ENCODE measurements around the gene TTLL11. TPM values are rescaled to one million over a fixed set of nuclear protein-coding genes. Genes with fewer than 3 reads are reported as not detected.

TTLL11 gene
- total RNA-seq, 1 donor from 2014 or later: 3.6 TPM

DNA sequence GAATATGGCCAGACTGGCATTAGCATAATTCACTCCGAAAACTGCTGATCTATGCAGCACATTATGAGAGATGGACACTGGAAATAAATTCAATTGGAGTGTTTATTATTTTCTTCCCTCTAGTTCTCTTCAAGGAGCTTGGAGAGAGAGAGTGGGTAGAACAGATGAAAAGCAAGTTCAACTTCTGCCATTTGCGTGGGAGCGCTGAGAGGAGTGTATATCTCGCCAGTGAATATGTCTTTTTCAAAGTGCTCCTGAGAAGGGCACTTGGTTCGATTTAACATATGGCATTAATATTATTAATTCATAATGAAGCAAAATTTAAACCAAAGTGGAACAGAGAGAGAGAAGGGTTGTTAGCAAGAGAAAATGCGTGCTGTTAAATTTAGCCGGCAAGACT, 227.2 kb downstream of the TTLL11 start:
- H3K9me3 Mint-ChIP-seq: peaks cover 4% of the 10 kb centered on the region
- POLR2A ChIA-PET: no interaction called here

DNA sequence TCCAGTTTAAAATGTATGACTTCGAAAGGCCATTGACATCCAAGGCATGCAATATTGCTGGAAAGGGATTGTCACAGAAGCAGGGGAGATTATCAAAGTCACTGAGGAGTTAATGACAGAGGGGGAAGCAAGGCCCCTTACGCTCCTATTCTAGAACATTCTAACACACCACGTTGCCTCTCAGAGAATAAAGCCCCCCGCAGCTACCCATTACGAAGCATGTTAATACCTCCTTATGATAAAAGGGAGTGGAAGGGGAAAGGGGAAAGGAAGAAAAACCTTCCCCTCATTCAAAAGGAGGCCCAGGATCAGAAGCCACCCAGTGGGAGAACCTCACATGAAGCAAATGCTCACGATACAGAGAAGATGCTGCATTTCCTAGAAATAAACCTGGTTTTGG, 228.0 kb downstream of the TTLL11 start:
- ATAC-seq (ENCODE audit: low read depth): no peak
- no peak for DNase-seq
- Mint-ChIP-seq H3K36me3 (ENCODE audit: low read depth) (peaks cover 2% of the 10 kb centered on the region), H3K4me1 (peaks cover 4% of the 10 kb centered on the region), H3K27ac (no peak overlapping the region), H3K4me3 (no peak overlapping the region), H3K27me3 (no peaks in the 10 kb centered on the region), H3K9me3 (peaks cover 4% of the 10 kb centered on the region)
- intact Hi-C loops (cut with micrococcal nuclease): no loop called here
- TF ChIP-seq, protein P1, sequence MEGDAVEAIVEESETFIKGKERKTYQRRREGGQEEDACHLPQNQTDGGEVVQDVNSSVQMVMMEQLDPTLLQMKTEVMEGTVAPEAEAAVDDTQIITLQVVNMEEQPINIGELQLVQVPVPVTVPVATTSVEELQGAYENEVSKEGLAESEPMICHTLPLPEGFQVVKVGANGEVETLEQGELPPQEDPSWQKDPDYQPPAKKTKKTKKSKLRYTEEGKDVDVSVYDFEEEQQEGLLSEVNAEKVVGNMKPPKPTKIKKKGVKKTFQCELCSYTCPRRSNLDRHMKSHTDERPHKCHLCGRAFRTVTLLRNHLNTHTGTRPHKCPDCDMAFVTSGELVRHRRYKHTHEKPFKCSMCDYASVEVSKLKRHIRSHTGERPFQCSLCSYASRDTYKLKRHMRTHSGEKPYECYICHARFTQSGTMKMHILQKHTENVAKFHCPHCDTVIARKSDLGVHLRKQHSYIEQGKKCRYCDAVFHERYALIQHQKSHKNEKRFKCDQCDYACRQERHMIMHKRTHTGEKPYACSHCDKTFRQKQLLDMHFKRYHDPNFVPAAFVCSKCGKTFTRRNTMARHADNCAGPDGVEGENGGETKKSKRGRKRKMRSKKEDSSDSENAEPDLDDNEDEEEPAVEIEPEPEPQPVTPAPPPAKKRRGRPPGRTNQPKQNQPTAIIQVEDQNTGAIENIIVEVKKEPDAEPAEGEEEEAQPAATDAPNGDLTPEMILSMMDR (IDR thresholded peaks at IDR 0.05): no peak
- ChIA-PET POLR2A (no interaction called here), CTCF (no interaction called here)

More for the DNA sequence above, 227.2 kb downstream of the TTLL11 start:
- Mint-ChIP-seq H3K27me3 (no peaks in the 10 kb centered on the region), H3K36me3 (ENCODE audit: low read depth) (peaks cover 2% of the 10 kb centered on the region), H3K4me3 (no peak overlapping the region), H3K27ac (no peak overlapping the region), H3K4me1 (no peaks in the 10 kb centered on the region)
- no peak for ATAC-seq (ENCODE audit: low read depth)
- DNase-seq: no peak
- intact Hi-C loops (cut with micrococcal nuclease): no loop called here
- TF ChIP-seq, protein P1 (IDR thresholded peaks at IDR 0.05): no peak
- CTCF ChIA-PET: no interaction called here

DNA sequence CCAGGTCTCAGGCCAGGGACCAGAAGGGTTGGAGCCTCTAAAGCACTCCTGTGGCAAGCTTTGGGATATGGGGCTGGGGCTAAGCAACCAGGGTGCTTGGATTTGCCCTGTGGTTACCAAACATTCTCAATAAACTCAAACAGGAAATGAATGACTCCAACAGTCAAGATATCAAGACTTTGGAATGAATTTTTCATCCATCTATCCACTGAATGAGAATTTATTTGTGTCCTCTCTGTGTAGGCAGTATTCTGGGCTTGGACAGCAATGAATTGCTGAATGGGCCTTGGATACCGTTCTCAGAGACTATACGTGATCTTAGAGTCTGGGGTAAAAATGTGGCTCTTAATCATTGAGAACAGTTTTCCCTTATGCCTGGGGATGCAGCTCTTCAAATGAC, 229.2 kb downstream of the TTLL11 start:
- ATAC-seq (ENCODE audit: low read depth) (no peak), DNase-seq (no peak)
- peaks cover 15% of the 10 kb centered on the region for H3K4me1 Mint-ChIP-seq
- TF ChIP-seq, protein P1 (IDR thresholded peaks at IDR 0.05): no peak
- CTCF ChIA-PET: no interaction called here
- intact Hi-C loops (cut with micrococcal nuclease): no loop called here
- POLR2A ChIA-PET: no interaction called here
- H3K36me3 Mint-ChIP-seq (ENCODE audit: low read depth): peaks cover 2% of the 10 kb centered on the region
- H3K27ac Mint-ChIP-seq: no peak overlapping the region
- no peak overlapping the region for H3K4me3 Mint-ChIP-seq
- peaks cover 4% of the 10 kb centered on the region for H3K9me3 Mint-ChIP-seq
- H3K27me3 Mint-ChIP-seq: no peaks in the 10 kb centered on the region

DNA sequence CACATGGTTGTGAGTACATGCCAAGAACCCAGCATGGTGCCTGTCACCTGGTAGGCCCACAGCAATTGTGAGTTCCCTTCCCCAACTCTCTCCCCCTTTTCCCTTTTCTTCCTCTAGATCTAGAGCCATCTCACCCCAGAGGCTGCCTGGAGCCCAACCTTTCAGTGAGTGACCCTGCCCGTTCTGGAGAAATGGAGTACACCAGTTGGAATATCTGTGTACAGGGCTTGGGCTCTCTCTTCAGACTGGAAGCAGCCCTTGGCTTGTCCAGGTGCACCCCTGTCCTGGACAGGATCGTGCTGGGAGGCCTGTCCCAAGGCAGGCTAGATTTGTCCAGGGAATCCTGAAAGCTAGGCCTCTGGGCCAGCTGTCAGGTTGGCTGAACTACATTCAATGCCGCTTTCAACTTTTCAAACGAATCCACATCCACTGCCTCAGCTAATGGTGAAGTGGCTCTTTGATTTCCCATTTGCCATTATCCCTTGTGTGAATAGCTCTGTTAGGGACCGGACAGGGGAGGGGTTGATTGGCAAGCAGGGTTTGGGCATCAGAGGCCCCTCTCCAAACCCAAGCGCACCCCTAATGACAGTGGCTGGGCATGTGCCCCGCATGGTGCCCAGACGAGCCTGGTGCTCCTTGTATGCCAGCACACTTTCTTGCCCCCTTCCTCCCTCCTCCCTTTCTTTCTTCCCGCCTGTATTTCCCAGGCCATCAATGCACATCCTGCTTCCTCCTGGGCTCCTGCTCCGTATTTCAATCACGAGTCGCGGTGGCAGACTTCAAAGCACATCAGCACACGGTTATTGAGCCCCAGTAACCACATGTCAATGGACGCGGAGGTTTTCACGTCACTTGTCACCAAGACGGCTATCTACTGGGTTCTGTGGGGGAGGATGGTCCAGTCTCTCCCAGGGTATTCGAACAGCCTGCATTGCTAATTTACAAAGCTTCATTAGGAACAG, 230.5 kb downstream of the TTLL11 start:
- ATAC-seq (ENCODE audit: low read depth) (no peak), DNase-seq (no peak)
- TF ChIP-seq, protein P1 (IDR thresholded peaks at IDR 0.05): no peak
- no peak overlapping the region for H3K27ac Mint-ChIP-seq
- intact Hi-C loops (cut with micrococcal nuclease): no loop called here
- no peak overlapping the region for H3K4me3 Mint-ChIP-seq
- H3K36me3 Mint-ChIP-seq (ENCODE audit: low read depth): no peaks in the 10 kb centered on the region
- ChIA-PET CTCF (no interaction called here), POLR2A (no interaction called here)
- no peaks in the 10 kb centered on the region for H3K27me3 Mint-ChIP-seq
- H3K9me3 Mint-ChIP-seq: no peaks in the 10 kb centered on the region
- H3K4me1 Mint-ChIP-seq: peaks cover 21% of the 10 kb centered on the region

DNA sequence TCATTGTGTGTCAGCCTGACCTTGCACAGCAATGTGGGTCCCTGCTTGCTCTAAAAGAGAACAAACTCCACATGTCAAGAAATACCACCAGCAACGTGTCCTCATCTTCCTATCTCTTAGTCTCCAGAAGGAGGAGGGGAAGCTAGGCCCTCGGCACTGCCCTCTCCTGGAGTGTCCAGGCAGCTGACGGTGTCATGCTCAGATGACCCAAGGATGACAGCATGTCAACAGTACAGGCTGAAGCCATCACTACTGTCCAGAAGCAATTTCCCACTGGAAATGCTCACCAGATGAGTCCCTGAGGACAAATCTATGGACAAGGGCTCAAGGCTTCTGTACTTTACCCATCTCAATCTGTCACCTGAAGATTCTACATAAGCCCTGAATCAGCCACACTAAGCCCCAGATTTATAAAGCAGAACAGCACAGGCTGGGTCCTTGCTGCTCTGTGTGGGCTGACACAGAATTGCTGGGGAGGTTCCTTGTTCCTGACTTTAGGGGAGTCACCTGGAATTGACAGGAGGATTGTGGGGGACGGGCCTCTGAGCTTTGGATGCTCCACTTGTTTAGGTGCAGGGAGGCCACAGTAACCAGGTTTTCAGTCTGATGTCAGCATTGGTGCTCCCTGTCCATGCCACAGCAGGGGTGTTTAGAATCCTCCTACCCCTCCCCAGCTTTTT, 231.5 kb downstream of the TTLL11 start:
- no peaks in the 10 kb centered on the region for H3K27me3 Mint-ChIP-seq
- TF ChIP-seq, protein P1 (IDR thresholded peaks at IDR 0.05): no peak
- peaks cover 21% of the 10 kb centered on the region for H3K4me1 Mint-ChIP-seq
- no peaks in the 10 kb centered on the region for H3K36me3 Mint-ChIP-seq (ENCODE audit: low read depth)
- DNase-seq (no peak), ATAC-seq (ENCODE audit: low read depth) (no peak)
- ChIA-PET POLR2A (no interaction called here), CTCF (no interaction called here)
- no peak overlapping the region for H3K27ac Mint-ChIP-seq
- H3K9me3 Mint-ChIP-seq: no peaks in the 10 kb centered on the region
- H3K4me3 Mint-ChIP-seq: no peak overlapping the region
- intact Hi-C loops (cut with micrococcal nuclease): no loop called here

Data from activated B cell treated with CpG ODN at 0.5 μM for 24 hours (primary cell).